Activated CD4-positive, alpha-beta T cell treated with anti-CD3 and anti-CD28 coated beads for 24 hours (primary cell): ENCODE data around the gene ZFP91.

Source experiments
- DNase-seq, 2 donors: peaks; one replicate each; pipeline ENCODE4 v3.0.0-alpha.2; 2020; ENCODE audit warnings: low read depth in 2 of 2

Gene ZFP91

DNA sequence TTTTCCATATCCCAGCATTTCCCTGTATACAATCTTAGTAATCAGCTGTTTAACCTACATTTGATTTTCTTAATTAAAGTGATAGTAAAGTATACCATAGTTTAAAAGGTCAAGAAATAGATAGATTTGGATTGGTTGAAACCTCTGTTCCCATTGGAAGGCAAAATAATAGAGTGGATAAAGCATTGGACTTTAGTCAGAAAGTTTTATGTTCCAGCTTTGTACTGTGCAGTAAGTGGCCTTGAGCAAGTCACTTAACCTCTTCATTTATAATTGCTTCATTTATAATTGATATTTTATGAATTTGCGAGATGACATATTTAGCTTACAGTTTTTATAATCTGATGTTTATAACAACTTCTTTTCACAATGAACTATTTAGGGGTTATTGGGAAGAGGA lies 3.6 kb downstream of the ZFP91 start:
- no peak for DNase-seq

DNA sequence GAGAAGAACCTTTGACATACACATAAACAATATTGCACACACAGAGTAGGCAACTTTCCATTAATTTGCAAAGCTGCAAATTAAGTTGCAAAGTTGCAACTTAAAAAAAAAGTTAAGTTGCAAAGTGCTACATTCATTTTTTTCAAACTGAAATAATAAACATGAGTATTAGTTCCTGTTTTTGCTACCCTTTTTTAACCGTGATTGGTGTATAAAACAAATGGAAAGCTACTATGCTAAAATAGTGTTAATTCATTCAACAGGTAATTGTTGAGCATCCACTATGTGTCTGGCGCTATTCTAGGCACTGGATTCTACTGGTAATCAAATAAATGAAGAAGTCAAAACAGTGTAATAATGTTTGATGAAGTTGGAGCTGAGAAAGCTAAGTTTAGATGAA lies 8.1 kb downstream of the ZFP91 start:
- no peak for DNase-seq

DNA sequence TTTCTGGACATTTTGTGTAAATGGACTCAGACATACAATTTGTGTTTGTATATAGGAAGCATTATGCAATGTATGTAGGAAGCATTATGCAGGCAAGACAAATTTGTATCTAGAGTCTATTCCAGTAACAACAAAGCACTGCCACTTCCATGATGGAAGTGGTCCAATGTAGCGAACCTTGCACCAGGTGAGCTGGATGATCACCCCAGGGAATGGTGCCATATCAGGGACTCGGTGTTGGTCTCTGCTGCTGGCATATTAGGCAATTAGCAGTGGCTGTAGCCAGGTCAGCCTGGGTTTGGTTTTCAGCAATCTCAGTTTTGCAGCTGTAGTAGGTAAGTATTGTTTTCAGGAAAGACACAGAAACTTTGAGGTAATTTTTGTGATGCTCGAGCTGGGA lies 12.8 kb downstream of the ZFP91 start:
- DNase-seq, result no peak

DNA sequence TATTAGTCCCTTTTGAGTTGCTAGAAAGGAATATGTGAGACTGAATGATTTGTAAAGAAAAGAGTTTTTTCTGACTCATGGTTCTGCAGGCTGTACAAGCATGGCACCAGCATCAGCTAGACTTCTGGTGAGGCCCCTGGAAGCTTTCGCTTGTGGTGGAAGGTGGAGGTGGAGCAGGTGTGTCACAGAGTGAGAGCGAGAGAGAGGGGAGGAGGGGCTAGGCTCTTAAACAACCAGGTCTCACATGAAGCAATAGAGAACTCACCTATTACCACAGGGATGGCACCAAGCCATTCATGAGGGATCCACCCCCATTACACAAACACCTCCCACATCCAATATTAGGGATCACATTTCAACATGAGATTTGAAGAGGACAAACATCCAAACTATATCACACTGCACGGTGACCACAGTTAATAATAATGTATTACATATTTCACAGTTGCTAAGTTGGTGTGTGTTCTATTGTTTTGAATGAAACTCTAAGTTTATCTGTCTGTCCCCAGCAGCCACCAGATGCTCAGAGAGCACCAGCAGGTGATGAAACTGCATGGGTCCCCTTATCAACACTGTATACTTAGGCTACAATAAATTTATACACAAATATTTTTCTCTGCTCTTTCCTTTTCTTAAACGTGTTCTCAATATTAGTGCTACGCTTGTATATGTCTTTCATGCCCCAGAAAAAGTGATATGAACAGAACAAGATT lies 14.1 kb downstream of the ZFP91 start:
- DNase-seq, result no peak

DNA sequence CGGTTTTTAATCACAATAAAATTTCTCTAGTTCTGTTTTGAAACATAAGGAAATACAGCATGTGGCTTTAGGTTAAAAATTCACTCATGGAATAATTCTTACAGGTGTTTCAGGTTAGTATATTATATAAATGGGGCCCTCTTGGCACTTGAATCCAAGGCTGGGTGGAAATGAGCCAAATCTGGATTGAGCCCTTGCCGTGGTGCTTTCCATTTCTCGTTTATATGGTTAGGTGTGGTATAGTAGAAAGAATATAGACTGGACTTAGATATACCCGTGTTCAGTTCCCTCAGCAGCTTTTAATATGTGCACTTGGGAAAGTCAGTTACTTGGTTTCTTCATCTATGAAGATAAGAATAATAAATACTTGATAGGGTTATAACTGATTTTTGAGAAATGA lies 16.0 kb downstream of the ZFP91 start:
- DNase-seq, result no peak

DNA sequence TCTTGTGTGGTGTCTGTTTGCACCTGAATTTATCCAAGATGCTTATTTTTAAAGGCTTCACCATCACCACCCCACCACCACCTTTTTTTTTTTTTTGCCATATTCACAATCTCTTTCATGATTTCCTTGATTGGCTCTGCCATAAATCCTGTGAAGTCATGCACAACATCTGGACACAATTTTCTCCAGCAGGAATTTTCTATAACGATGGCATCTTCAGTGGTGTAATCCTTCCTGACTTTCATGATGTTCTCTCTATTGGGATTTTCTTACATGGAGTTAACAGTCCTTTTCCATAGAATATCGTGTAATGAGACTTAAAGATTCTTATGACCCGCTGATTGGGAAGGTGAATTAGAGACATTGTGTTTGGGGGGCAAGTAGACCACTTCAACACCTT lies 17.8 kb downstream of the ZFP91 start:
- no peak for DNase-seq

DNA sequence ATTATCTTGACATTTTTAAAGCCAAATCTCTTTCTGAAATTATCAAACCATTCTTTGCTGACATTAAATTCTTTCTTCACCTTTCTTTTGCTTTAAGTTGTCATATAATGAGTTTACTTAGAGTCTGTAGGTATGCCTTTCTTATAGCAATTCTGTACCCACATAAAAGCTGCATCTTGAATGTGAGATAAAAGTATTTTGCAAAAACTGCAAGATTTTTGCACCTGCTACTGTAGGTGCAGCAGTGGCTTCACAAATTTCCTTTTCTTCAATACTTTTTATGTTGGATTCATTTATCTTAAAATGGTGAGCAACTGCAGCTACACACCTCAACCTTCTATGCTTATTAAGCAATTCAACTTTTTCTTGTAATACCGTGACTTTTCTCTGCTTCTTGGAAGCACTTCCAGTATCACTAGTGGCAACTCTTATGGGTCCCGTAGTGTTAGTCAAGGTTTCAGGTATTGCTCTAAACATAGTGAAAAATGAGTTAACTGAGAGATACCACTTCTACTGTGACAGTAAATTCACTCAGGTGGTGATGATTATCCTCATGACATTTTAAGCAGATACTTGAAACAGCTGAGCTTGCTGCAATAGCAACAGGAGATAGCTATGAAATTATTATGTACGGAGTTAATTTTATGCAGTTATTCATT lies 18.8 kb downstream of the ZFP91 start:
- no peak for DNase-seq

DNA sequence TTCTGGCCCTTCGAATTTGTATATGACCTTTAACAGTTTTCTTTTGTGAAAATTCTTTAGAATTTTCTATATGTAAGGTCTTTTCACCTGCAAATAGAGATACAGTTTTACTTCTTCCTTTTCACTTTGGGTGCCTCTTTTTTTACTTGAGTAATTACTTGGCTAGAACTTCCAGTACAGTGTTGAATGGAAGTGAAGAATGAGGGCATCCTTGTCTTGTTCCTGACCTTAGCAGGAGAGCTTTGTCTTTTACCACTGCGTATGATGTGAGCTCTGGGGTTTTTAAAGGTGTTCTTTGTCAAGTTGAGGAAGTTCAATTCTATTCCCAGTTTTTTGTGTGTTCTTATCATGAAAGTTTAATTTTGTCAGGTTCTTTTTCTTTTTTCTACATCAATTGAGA lies 21.6 kb downstream of the ZFP91 start:
- no peak for DNase-seq

DNA sequence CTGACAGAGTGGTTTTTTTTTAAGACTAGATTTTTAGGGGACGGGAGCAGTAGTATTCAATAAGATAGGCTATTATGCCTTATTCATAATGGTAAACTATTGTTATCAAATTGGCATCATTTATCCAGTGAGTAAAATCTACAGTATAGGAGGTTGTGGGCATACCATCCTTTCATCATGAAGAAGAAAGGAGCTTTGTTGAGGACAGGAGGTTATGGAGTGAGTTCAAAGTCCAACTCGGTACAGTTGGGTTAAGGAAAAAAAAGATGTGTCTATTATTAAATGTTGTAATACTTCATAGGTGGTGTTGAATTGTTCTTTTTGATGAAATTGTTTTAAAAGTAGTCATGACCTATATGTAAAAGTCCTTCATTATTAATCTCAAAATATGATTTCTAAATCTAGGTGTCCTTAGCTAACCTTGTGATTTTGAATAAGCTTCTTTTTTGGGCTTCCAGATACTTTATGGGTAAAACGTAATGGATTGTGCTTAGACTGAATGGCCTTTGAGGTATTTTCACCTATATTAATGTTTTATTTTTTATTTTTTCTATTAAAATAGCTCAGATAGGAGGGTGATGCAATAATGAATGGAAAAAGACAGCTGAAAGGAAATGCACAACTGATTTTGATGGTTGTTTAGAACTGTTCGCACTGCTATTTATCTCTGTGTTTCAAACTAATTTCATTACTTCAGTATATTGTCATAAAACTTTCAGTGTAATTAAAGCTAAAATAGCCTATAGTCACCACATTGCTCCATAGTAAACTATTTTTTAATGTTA lies 28.3 kb downstream of the ZFP91 start:
- DNase-seq, result no peak

DNA sequence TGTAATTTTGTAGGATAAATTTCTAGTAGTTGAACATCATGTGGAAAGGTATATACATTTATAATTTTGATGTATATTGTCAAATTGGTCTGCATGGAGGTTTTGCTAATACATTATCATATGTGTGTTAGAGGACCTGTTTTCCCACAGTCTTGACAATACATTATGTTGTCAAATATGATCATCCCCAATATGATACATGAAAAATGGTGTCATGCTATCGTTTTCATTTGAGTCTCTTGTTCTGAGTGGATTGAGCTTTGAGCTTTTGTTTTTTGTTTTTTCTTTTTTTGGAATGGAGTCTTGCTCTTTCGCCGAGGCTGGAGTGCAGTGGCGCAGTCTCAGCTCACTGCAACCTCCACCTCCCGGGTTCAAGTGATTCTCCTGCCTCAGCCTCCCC lies 29.5 kb downstream of the ZFP91 start:
- no peak for DNase-seq

DNA sequence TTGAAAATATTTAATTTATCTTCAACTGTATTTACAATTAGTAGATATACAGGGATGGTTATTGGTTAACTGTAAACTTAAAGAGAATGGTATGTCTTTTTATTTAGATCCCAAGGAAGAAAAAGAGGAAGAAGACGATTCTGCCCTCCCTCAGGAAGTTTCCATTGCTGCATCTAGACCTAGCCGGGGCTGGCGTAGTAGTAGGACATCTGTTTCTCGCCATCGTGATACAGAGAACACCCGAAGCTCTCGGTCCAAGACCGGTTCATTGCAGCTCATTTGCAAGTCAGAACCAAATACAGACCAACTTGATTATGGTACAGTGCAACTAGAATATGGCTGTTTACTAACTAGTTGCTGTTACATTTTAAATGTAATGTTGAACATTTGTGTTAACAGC lies 30.9 kb downstream of the ZFP91 start:
- DNase-seq, result no peak

DNA sequence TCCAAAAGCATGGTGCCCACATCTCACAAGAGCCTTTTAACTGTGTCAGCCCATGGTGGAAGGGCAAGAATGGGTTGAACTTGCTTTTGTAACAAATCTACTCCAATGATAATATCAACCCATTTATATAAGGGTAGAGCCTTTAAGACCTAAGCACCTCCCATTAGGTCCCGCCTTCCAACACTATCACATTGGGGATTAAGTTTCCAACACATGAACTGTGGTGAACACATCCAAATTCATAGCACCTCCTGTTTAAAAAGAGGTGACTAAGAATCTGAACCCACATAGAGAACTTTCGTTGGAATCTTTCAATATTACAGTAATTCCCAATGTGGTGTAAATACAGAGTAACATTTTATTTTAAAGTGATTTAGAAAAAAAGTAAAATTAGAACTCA lies 34.4 kb downstream of the ZFP91 start:
- DNase-seq, result no peak

DNA sequence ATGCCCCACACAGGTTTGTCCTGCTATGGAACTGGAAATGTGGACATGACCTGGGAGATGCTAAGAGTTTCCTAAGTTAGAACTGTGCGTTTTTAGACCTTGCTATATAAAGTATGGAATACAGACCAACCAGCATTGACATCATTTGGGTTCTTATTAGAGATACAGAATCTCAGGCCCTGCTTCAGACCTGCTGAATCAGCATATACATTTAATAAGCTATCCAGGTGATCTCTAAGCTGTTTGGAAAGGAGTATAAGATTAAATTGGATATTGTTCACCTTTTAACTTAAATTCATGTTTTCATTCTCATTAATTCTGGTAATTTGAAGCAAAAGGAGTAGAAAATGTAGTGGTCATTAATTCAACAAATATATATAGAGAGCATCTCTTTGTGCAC lies 36.7 kb downstream of the ZFP91 start:
- no peak for DNase-seq

DNA sequence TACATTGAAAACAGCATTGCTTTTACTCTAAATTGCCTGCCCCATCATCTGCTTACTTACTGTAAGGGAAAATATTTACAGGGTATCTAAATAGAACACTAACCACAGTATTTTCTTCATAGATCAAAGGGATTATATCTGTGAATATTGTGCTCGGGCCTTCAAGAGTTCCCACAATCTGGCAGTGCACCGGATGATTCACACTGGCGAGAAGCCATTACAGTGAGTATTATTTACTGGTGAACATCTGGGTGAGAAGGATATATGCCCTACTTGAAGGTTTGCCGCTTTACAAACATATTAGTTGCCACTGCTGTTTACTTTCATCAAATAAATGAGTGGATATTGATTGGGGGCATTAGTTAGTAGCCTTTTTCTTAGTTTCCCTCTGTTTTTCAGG lies 37.7 kb downstream of the ZFP91 start:
- no peak for DNase-seq

DNA sequence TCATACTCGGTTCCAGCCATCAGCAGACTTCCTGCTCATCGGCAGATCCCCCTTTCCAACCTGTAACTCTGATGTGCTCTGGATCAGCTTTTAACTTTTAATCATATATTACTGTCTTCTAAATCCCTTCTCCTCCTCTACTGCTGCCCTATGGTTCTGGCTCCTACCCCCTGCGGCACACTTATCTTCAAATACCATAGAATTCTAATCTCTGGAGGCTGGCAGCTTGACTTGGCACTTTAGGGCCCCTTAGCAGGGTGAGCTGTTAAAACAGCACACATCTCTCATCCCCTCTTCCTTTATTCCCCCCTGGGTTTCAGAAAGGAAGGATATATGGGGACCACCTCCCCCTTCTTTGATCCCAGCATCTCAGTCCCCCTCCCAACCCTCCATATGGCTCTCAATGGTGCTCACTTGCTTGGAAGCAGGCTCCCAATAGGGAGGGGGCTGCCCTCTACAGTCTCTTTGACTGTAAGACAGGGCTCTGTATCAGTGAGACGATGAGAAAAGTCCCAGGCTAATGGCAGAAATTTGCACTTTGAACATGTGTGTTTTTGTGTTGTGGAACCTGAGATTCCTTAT lies 39.2 kb downstream of the ZFP91 start:
- DNase-seq, result no peak

DNA sequence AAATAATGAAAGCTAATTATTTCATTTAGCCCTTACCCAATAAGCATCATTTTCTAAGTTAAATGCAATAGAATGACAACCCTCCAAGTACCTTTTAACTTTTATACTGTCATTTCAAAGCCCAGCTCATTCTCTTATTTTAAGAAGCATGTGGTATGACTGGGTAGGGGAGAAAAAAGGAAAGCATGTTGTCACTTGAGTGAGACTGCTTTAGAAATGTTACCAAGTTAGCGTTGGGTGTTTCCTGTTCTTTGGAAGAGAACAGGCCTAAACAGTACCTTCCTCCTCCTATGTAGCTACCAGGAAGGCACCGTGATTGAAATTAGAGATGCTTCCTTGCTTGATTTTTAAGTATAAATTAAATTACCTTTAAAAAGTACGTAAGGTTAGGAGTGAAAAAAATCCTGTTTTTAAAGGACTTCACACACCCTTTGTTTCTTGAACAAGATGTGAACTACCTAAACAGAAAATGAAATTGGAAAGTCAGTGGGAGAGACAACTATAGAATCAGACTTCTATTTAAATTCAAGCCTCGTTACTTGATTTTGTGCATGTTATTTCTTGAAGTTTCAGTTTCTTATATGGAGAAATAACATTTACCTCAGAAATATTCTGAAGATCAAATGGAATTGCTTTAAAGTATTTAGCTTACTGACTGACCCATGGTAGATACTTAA lies 42.9 kb downstream of the ZFP91 start:
- no peak for DNase-seq

DNA sequence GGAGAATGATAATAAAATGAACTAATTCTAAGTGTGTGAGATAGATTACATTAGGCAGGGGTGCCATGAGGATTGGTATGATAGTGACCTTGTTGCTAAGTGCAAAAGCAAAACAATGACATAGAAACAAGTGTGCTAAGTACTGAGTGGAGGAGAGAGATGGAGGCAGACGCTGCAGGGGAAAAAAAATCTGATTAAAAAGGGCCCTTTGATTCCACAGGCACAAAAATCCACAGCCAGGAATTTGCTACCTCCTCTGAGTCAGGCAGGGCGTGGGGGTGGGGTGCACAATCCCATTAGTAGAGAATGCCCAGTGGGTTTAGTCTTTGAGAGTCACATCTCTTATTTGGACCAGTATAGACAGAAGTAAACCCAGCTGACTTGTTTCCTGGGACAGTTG lies 43.5 kb downstream of the ZFP91 start, which contains the start of gene CNTF:
CNTF (plus strand) TSS at position 322 of the 400 bp plus-strand sequence. CDS start 88 bp downstream, outside the sequence.
- DNase-seq, result no peak

DNA sequence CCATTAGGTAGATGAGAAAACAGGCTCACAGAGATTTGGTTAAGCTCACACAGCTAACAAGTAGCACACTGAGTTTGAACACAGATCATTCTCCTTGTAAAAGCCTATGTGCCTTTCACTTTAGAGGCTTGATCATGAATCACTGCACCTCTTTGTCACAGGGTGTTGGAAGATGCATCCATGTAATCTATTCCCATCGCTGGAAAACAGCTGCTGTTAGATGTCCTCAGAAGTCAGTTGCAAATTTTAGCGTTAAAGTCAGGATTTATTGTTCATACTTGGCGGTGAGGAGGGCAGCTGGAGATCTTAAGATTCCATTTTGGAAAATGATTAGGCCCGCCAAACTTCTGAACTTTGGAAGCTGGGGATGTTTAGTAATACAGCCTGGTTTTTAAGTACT lies 46.2 kb downstream of the ZFP91 start:
- DNase-seq, result no peak

DNA sequence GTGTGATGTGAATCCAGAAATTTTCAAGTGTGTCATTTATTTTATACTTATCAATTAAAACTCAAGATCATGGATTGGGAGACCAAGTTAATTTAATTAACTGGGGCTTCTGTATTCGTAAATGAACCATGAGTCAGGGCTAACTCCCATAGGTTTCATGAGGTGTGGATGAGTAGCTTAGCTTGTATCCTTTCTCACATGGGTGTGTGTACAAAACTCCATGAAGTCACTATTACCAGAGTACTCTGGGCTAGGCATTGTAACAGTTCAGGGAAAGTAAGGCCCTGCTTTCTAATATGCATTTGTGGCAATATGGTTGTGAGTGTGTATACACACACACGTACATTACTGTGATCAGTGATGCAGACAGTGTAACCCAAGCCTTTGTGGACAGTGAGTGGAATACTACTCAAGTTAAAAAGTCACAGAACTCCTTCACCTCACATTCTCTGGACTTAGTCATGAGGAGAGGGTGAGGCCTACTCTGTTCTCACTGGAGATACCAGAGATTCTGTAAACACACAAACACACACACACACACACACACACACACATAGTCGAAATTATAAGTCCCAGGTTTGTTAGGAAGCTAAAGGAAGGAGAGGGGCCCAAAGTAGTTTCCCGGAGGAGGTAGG lies 47.1 kb downstream of the ZFP91 start:
- DNase-seq, result no peak

DNA sequence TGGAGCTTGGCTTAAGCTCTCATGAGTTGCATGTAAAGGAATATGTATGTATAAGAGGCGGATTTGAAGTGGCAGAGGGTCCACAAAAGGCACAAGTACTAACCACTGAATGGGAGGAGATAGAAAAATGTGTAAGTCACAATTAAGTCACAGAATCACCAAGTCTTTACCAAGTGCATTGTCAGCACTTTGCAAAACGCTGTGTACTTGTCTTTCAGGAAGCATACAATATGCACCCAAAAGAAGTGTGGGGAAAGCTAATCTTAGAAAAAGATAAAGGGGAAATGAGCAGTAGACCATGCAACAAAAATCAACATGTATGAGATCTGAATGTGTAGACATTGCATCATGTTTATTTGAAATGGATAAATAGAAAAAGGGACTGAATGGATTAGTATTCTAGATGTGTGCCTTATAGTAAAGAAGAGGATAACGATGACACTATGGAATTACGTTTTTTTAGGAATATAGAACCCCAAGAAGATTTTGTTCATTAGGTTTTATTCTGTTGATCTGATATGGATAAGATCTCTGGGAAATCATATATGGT lies 48.1 kb downstream of the ZFP91 start:
- no peak for DNase-seq

DNA sequence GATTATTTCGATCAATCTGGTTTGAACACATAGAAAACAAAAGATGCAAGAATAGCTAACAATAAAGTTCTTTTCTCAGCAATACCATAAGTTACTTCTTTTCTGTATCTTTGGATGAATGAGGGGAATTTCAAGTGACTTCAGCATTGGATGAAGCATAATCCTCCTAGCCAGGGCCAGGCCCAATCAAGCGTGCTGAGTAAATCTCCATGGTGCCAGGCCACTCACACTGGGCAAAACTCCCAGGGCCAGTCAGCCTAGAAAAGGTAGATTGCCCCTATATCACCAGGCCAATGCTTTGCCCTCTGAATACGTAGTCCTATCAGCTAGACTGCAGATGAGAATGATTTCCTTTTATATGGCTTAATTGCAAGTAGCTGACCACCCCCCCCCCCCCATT lies 49.6 kb downstream of the ZFP91 start:
- DNase-seq, result no peak
